Measurements from ENCODE around the gene STAB1. TPM values are rescaled to one million over a fixed set of nuclear protein-coding genes. Genes with fewer than 3 reads are reported as not detected.

Gene STAB1
- total and polyA plus RNA-seq, 2 of the 13 experiments (the other 11 are each of a cell fraction or from before 2014, with no cell fraction given) = 0.09 to 0.34 TPM

DNA sequence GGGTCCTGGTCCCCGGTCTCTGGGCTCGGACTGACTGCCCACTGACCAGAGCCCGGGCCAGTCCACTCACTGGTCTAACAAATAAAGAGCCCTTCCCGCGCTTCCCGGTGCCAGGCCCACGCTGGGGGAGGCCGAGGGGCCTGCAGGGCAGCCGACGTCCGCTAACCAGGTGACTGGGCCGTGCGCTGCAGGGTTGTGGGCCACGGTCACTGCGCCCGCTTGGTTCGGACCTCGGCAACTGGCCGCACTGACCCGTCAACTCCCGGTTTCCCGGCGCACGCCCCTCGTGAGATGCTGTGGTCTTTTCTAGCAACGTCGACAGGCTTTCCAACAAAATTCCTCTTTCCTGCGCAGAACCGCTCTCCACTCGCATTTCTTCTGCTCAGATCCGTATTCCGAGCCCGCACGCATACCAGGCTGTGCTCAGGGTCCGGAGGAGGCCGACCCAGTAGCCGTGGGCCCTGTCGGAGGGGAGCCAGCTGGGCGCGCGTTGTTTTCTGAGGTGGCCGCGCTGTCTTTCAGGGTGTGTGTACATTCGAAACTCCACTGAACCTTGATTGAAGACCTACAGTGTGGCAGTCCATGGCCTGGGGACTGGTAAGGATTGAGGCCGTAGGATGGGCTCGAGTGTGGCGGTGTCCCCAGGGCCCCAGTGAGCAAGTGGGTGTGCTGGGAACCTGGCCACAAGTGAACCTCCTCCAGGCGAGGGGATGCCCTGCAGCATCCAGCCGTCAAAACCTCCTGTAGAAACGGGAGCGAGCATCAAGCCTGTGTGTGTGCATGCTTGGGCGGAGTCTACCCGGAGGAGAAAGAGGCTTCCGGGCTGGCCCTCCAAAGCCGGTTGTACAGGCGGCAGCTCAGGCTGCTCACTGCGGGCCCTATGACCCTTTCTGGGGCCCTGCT, 39.4 kb downstream of the STAB1 start (continued):
- TF ChIP-seq ZNF333 (CRISPR knock-in tag; IDR thresholded peaks at IDR 0.05; ENCODE audit: borderline replicate concordance) (no peak; the same call in 1 of the 2 replicates), MIER3 (CRISPR knock-in tag; IDR thresholded peaks at IDR 0.05; ENCODE audit: borderline replicate concordance) (no peak), CEBPB (IDR thresholded peaks at IDR 0.05; ENCODE audit: borderline replicate concordance, low read depth, low read length) (no peak), KAT8 (CRISPR knock-in tag; IDR thresholded peaks at IDR 0.05) (no peak; the same call in 1 of the 2 replicates), TRIM24 (CRISPR knock-in tag; IDR thresholded peaks at IDR 0.05) (no peak), ZNF367 (CRISPR knock-in tag; IDR thresholded peaks at IDR 0.05; ENCODE audit: borderline replicate concordance) (0 out of 2 replicates have a peak, but pooled peaks have one; percentile 53), KDM5B (CRISPR knock-in tag; IDR thresholded peaks at IDR 0.05; ENCODE audit: borderline replicate concordance) (peak; percentile 50; the same call in 1 of the 2 replicates), ZNF296 (CRISPR knock-in tag; conservative IDR thresholded peaks at IDR 0.05) (peak; percentile 36; the same call in 1 of the 2 replicates), ZFP41 (CRISPR knock-in tag; IDR thresholded peaks at IDR 0.05; ENCODE audit: borderline replicate concordance) (no peak), TCF7 (IDR thresholded peaks at IDR 0.05; ENCODE audit: low read depth) (no peak), EHMT2 (IDR thresholded peaks at IDR 0.05; ENCODE audit: borderline replicate concordance, low read depth, low read length) (no peak), PHF8 (CRISPR knock-in tag; IDR thresholded peaks at IDR 0.05) (peak; percentile 69)
- TF ChIP-seq, protein P1, sequence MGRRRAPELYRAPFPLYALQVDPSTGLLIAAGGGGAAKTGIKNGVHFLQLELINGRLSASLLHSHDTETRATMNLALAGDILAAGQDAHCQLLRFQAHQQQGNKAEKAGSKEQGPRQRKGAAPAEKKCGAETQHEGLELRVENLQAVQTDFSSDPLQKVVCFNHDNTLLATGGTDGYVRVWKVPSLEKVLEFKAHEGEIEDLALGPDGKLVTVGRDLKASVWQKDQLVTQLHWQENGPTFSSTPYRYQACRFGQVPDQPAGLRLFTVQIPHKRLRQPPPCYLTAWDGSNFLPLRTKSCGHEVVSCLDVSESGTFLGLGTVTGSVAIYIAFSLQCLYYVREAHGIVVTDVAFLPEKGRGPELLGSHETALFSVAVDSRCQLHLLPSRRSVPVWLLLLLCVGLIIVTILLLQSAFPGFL (CRISPR knock-in tag; IDR thresholded peaks at IDR 0.05) = no peak
- TF ChIP-seq, protein P2, sequence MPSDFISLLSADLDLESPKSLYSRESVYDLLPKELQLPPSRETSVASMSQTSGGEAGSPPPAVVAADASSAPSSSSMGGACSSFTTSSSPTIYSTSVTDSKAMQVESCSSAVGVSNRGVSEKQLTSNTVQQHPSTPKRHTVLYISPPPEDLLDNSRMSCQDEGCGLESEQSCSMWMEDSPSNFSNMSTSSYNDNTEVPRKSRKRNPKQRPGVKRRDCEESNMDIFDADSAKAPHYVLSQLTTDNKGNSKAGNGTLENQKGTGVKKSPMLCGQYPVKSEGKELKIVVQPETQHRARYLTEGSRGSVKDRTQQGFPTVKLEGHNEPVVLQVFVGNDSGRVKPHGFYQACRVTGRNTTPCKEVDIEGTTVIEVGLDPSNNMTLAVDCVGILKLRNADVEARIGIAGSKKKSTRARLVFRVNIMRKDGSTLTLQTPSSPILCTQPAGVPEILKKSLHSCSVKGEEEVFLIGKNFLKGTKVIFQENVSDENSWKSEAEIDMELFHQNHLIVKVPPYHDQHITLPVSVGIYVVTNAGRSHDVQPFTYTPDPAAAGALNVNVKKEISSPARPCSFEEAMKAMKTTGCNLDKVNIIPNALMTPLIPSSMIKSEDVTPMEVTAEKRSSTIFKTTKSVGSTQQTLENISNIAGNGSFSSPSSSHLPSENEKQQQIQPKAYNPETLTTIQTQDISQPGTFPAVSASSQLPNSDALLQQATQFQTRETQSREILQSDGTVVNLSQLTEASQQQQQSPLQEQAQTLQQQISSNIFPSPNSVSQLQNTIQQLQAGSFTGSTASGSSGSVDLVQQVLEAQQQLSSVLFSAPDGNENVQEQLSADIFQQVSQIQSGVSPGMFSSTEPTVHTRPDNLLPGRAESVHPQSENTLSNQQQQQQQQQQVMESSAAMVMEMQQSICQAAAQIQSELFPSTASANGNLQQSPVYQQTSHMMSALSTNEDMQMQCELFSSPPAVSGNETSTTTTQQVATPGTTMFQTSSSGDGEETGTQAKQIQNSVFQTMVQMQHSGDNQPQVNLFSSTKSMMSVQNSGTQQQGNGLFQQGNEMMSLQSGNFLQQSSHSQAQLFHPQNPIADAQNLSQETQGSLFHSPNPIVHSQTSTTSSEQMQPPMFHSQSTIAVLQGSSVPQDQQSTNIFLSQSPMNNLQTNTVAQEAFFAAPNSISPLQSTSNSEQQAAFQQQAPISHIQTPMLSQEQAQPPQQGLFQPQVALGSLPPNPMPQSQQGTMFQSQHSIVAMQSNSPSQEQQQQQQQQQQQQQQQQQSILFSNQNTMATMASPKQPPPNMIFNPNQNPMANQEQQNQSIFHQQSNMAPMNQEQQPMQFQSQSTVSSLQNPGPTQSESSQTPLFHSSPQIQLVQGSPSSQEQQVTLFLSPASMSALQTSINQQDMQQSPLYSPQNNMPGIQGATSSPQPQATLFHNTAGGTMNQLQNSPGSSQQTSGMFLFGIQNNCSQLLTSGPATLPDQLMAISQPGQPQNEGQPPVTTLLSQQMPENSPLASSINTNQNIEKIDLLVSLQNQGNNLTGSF (CRISPR knock-in tag; IDR thresholded peaks at IDR 0.05) = no peak
- TF ChIP-seq, protein P3, sequence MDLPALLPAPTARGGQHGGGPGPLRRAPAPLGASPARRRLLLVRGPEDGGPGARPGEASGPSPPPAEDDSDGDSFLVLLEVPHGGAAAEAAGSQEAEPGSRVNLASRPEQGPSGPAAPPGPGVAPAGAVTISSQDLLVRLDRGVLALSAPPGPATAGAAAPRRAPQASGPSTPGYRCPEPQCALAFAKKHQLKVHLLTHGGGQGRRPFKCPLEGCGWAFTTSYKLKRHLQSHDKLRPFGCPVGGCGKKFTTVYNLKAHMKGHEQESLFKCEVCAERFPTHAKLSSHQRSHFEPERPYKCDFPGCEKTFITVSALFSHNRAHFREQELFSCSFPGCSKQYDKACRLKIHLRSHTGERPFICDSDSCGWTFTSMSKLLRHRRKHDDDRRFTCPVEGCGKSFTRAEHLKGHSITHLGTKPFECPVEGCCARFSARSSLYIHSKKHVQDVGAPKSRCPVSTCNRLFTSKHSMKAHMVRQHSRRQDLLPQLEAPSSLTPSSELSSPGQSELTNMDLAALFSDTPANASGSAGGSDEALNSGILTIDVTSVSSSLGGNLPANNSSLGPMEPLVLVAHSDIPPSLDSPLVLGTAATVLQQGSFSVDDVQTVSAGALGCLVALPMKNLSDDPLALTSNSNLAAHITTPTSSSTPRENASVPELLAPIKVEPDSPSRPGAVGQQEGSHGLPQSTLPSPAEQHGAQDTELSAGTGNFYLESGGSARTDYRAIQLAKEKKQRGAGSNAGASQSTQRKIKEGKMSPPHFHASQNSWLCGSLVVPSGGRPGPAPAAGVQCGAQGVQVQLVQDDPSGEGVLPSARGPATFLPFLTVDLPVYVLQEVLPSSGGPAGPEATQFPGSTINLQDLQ (CRISPR knock-in tag; IDR thresholded peaks at IDR 0.05) = 0 out of 2 replicates have a peak, but pooled peaks have one; percentile 54
- TF ChIP-seq, protein P4, sequence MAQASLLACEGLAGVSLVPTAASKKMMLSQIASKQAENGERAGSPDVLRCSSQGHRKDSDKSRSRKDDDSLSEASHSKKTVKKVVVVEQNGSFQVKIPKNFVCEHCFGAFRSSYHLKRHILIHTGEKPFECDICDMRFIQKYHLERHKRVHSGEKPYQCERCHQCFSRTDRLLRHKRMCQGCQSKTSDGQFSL (CRISPR knock-in tag; IDR thresholded peaks at IDR 0.05) = no peak
- TF ChIP-seq, protein P5, sequence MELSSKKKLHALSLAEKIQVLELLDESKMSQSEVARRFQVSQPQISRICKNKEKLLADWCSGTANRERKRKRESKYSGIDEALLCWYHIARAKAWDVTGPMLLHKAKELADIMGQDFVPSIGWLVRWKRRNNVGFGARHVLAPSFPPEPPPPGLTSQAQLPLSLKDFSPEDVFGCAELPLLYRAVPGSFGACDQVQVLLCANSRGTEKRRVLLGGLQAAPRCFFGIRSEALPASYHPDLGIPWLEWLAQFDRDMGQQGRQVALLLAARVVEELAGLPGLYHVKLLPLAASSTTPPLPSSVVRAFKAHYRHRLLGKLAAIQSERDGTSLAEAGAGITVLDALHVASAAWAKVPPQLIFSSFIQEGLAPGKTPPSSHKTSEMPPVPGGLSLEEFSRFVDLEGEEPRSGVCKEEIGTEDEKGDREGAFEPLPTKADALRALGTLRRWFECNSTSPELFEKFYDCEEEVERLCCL (CRISPR knock-in tag; IDR thresholded peaks at IDR 0.05; ENCODE audit: borderline replicate concordance) = no peak

All from HepG2 (cell line).